Right ventricle myocardium inferior (tissue), 1 donor: Measurements from ENCODE around the gene RNASEH2C. TPM values are rescaled to one million over a fixed set of nuclear protein-coding genes. Genes with fewer than 3 reads are reported as not detected.
A peak's percentile ranks its signal among the peaks of the same experiment; 100 is the strongest.
"Not testable (repeated sequence)": the region's sequence is repeated elsewhere in the genome, so short reads cannot be mapped to it uniquely, and the experiment has no call there.

Source experiments
- ATAC-seq: fragments of 200-7000 bp; cut with Tn5 transposase; one replicate; pipeline ENCODE4 v1.9.1; 2020; ENCODE audit warnings: mild to moderate bottlenecking, moderate library complexity
- DNase-seq: peaks from one replicate; pipeline ENCODE4 v3.0.0; 2021; ENCODE audit errors: missing footprints
- intact Hi-C: fragments of 100-400 bp; cut with DNase I; formaldehyde crosslinking; loops from one replicate; pipeline ENCODE4 v1.11.0; 2022
- total RNA-seq: library from RNA; stranded (reverse); fragmentation: NEBNext Ultra II Directional; extraction: Animal tissue kit (Norgen Biotek cat#: 25700); gene quantifications from one replicate; pipeline ENCODE4 v1.2.1, GENCODE V29; 2021
- donor health status: DM: no; HTN: yes; CAD: no; lungs with severe emphysema.

The RNASEH2C gene
- total RNA-seq, 1 donor from 2014 or later: 52.3 TPM

DNA sequence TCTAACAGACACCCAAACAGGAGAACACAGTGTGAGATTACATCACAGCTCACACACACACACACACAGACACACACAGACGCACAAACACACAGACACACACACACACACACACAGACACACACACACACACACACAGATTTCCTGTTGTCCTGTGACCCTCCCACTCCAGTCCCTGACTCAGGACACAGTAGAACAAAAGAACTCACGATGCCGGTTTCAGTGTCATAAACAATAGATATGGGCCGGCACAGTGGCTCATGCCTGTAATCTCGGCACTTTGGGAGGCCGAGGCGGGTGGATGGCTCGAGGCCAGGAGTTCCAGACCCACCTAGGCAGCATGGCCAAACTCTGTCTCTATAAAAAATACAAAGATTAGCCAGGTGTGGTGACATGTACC lies 22.4 kb downstream of the RNASEH2C start:
- intact Hi-C loops: no loop called here
- DNase-seq: no peak
- ATAC-seq: no peak

DNA sequence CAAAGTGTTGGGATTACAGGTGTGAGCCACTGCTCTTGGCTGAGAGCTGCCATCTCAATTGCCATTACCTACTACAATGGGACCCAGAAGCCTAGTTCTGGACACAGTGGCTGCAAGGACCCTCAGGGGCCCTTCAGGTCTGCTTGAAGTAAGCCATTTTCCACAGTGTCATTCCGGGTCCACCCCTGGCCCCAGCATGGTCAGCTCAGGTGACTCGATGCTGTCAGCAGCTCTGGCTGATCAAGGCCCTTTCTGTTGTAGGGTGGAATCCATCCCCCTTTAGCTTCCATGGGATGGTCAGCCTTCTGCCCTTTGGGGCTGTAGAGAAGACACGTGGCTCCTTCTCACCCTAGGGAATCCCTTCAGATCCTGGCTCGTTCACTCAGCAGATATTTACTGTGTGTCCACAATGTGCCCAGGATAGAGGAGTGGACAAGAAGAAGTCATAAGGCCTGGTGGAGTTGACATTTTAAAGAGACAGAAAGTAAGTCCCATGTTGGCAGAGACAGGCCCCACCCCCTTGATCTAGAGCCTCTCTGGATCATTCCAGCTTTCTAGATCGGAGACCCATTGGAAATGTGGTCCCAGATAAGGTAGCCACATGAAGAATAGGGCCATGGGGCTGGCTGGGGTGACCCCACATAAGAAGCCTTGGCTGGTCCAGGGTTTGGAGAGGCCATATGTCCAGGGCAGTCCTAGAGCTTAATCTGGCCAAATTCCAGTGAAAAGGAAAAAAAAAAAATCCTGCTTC lies 23.6 kb downstream of the RNASEH2C start:
- intact Hi-C loops: no loop called here
- ATAC-seq (no peak), DNase-seq (no peak)

DNA sequence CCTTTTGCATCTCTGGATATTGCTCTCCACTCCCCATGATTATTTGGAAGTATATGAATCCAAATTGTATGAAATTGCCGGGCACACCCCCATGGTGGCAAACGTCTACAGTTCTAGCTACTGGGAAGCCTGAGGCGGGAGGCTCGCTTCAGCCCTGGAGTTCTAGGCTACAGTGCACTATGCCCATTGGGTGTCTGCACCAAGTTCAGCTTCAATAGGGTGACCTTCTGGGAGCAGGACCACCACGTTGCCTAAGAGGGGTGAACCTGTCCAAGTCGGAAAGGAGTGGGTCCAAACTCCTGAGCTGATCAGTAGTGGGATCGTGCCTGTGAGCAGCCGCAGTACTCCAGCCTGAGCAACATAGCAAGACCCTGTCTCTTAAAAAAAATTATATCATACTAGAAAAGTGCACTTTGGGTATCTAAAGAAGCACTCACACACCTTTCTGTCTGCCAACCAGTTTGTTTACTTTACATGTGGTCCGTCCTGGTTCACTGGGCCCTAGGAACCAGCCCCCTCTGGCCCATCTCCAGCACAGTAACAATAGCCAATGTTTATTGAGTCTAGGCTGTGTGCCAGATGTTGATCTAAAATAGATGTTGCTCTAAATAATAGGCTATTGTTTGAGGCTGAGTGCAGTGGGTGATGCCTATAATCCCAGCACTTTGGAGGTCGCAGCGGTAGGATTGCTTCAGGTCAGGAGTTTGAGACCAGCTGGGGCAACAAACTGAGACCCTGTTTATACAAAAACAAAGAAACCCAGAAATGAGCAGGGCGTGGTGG lies 24.9 kb downstream of the RNASEH2C start:
- ATAC-seq: peak; percentile 26

DNA sequence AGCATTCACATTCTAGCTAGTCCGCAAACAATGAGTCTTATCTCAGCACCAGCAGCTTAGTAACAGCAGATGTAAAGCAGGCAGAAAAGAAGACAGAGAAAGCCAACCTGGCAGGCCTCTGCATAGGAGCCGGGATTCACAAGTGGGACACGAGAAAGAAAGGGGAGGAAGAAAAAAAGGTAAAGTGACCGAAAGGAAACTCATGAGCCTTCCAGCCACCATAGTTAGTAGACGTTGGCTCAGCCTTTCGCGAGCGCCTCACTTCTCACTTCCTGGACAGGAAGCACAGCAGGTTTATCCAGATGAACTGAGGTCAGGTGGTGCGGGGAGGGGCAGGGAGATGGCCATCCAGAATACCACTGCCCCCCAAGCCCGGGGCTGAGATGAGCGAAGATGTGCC lies 28.2 kb downstream of the RNASEH2C start:
- DNase-seq (no peak), ATAC-seq (no peak)
- intact Hi-C loops: no loop called here

More for the DNA sequence above, 24.9 kb downstream of the RNASEH2C start:
- no peak for DNase-seq
- intact Hi-C loops: no loop called here

DNA sequence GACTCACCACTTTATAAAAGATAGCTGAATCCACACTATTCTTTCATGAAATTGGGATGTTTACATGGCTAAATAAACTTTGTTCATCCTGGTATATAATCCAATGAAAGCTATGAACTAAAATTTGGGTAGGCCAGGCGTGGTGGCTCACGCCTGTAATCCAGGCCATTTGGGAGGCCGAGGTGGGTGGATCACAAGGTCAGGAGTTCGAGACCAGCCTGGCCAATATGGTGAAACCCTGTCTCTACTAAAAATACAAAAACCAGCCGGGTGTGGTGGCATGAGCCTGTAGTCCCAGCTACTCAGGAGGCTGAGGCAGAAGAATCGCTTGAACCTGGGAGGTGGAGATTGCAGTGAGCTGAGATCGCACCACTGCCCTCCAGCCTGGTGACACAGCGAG lies 28.8 kb downstream of the RNASEH2C start:
- DNase-seq, intact Hi-C loops, ATAC-seq: not testable (repeated sequence)

DNA sequence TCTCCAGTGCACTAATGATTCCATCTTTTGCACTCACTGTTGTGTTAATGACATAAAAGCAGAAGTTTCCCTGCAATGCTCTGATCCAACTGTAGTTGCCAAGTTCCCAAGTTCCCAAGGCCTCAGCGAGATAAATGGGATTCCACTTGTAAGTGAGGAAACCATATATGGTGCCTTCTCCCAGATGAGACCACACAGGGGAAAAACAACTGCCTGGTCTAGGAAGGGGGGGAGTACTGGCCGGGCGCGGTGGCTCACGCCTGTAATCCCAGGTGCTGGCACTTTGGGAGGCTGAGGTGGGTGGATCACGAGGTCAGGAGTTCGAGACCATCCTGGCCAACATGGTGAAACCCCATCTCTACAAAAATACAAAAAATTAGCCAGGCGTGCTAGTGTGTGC lies 34.6 kb downstream of the RNASEH2C start:
- ATAC-seq (peak; percentile 60), DNase-seq (no peak)
- intact Hi-C loops: no loop called here

DNA sequence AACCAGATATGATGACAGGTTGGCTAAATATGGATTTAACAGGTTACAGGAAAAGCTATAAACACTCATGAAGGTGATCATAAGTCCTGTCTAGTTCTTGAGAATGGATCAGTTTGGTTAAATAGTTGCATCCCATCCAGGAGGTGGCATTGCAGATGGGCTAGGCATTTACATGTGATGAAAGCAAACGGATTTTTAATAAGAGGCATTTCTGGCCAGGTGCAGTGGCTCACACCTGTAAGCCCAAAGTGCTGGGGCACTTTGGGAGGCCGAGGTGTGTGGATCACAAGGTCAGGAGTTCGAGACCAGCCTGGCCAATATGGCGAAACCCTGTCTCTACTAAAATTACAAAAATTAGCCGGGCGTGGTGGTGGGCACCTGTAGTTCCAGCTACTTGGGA lies 37.1 kb downstream of the RNASEH2C start:
- ATAC-seq, DNase-seq, intact Hi-C loops: not testable (repeated sequence)

DNA sequence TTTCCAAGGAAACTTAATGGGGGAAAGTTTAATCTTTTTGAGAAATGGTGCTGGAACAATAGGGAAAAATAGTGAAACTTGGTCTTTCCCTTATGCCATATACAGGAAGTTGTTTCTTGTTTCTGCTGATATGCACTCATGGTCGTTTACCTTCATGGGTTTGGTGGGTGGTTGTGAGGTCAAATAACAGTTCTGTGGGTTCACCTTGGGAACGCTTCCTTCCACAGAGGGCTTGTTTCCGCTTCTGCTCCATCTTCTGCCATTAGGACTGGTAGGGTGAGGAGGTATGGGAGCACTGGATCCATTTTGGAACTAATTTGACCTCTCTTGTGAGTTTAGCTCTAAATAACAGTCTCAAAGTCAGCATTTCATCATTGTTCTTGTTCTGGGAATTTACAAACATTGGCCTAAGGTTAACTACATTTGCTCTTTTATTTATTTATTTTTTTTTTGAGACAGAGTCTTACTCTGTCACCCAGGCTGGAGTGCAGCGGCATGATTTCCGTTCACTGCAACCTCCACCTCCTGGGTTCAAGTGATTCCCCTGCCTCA lies 40.3 kb downstream of the RNASEH2C start:
- DNase-seq (no peak), ATAC-seq (no peak)
- intact Hi-C loops: no loop called here

DNA sequence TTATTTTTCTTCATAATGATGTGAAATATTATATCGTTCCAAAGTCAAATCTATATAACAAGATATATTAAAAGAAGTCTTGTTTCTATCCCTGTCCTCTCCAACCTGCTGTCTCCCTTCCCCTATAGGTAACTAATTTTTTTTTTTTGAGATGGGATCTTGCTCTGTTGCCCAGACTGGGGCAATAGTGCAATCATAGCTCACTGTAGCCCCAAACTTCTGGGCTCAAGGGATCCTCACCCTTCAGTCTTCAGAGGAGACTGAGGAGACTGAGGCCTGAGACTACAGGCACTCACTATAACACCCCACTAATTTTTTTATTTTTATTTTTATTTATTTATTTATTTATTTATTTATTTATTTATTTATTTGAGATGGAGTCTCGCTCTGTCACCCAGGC lies 47.6 kb downstream of the RNASEH2C start:
- no peak for ATAC-seq
- intact Hi-C loops: no loop called here
- DNase-seq: no peak

DNA sequence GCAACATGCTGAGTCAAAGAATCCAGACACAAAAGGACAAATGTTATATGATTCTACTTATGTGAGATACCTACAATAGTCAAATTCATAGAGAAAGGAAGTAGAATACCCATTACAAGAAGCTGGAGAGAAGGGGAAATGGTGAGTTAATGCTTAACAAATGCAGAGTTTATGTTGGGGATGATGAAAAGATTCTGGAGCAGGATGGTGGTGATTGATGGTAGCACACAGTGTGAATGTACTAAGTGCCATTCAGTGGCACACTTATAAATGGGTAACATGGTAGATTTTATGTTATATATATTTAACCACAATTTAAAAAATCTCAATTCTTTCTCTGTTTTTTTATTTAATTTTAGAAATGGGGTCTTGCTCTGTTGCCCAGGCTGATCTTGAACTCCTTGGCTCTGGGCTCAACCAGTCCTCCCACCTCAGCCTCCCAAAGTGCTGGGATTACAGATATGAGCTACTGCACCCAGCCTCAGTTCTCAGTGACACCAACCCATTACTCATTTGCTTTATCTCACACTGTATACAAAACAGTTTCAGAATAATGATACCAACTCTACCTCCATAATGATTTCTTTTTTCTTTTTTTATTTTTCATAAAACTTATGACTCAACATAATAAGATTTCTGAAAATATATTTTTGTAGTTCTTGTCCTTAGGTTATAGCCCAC lies 48.3 kb downstream of the RNASEH2C start:
- no peak for DNase-seq
- intact Hi-C loops: no loop called here
- no peak for ATAC-seq

Other genes starting within 250 kb of the RNASEH2C start
- gene MALAT1, start 221.8 kb downstream of the RNASEH2C start, total RNA-seq: 5,781 TPM
- gene SCYL1, start 195.7 kb downstream of the RNASEH2C start, total RNA-seq: 55.6 TPM
- 72.3 TPM for gene LTBP3, start 162.4 kb downstream of the RNASEH2C start, total RNA-seq
- gene ZNRD2, start 150.3 kb downstream of the RNASEH2C start, total RNA-seq: 23.3 TPM
- gene FAM89B, start 148.3 kb downstream of the RNASEH2C start, total RNA-seq: 45.1 TPM
- gene EHBP1L1, start 144.7 kb downstream of the RNASEH2C start, total RNA-seq: 61.0 TPM
- 0.43 TPM for gene KCNK7, start 125.0 kb downstream of the RNASEH2C start, total RNA-seq
- gene MAP3K11, start 106.6 kb downstream of the RNASEH2C start, total RNA-seq: 40.0 TPM
- gene PCNX3, start 105.0 kb downstream of the RNASEH2C start, total RNA-seq: 12.4 TPM
- 28.2 TPM for gene SIPA1, start 82.7 kb downstream of the RNASEH2C start, total RNA-seq
- gene RELA, start 57.9 kb downstream of the RNASEH2C start, total RNA-seq: 36.7 TPM
- 44.6 TPM for gene KAT5, start 8.5 kb downstream of the RNASEH2C start, total RNA-seq
- gene AP5B1, start 60.2 kb upstream of the RNASEH2C start, total RNA-seq: 6.1 TPM
- not detected for gene OVOL1, start 66.3 kb upstream of the RNASEH2C start, total RNA-seq
- not detected for gene SNX32, start 113.2 kb upstream of the RNASEH2C start, total RNA-seq
- 386 TPM for gene CFL1, start 137.4 kb upstream of the RNASEH2C start, total RNA-seq
- gene MUS81, start 139.6 kb upstream of the RNASEH2C start, total RNA-seq: 35.5 TPM
- 83.1 TPM for gene EFEMP2, start 152.0 kb upstream of the RNASEH2C start, total RNA-seq
- gene CTSW, start 159.0 kb upstream of the RNASEH2C start, total RNA-seq: 1.1 TPM
- 44.7 TPM for gene FIBP, start 167.7 kb upstream of the RNASEH2C start, total RNA-seq
- 29.6 TPM for gene CCDC85B, start 169.9 kb upstream of the RNASEH2C start, total RNA-seq
- 0.27 TPM for gene FOSL1, start 179.6 kb upstream of the RNASEH2C start, total RNA-seq
- 38.5 TPM for gene C11orf68, start 198.3 kb upstream of the RNASEH2C start, total RNA-seq
- 110 TPM for gene DRAP1, start 198.6 kb upstream of the RNASEH2C start, total RNA-seq
- gene TSGA10IP, start 224.7 kb upstream of the RNASEH2C start, total RNA-seq: not detected
- gene SART1, start 240.9 kb upstream of the RNASEH2C start, total RNA-seq: 29.9 TPM